Breast epithelium (tissue), 4 donors: Measurements from ENCODE around the gene PLA2G5. TPM values are rescaled to one million over a fixed set of nuclear protein-coding genes. Genes with fewer than 3 reads are reported as not detected.
"Not testable (repeated sequence)": the region's sequence is repeated elsewhere in the genome, so short reads cannot be mapped to it uniquely, and the experiment has no call there.

Source experiments
- DNase-seq, 2 donors: peaks; one replicate each; pipeline ENCODE4 v3.0.0-alpha.2; 2019; ENCODE audit warnings: low spot score in 2 of 2
- H3K27ac ChIP-seq, 2 donors: fragments of 200-600 bp; sonication (generic) in 1 of 2; one replicate each; pipeline ENCODE4 v1.5.1; 2016 to 2019; ENCODE audit warnings: mild to moderate bottlenecking in 1 of 2
- H3K27me3 ChIP-seq, 2 donors: fragments of 200-600 bp; sonication (generic) in 1 of 2; one replicate each; pipeline versions ENCODE4 v1.5.1 to v1.6.0; 2017 to 2019; ENCODE audit warnings: control low read depth in 1 of 2, mild to moderate bottlenecking in 1 of 2
- H3K36me3 ChIP-seq: fragments of 200-600 bp; one replicate; pipeline ENCODE4 v1.5.1; 2019
- H3K4me1 ChIP-seq, 2 donors: fragments of 200-600 bp; sonication (generic); one replicate each; pipeline ENCODE4 v1.5.1; 2016 to 2019; ENCODE audit warnings: control low read depth in 1 of 2
- H3K4me3 ChIP-seq, 3 donors: fragments of 200-600 bp; sonication (generic); 1 replicate in 2 of 3; 2 replicates in 1 of 3; pipeline ENCODE4 v1.5.1; 2016 to 2019; ENCODE audit warnings: mild to moderate bottlenecking in 3 of 3, moderate library complexity in 2 of 3
- H3K9me3 ChIP-seq, 2 donors: fragments of 200-600 bp; sonication (generic) in 1 of 2; one replicate each; pipeline ENCODE4 v1.5.1; 2016 to 2019; ENCODE audit warnings: control low read depth in 1 of 2
- POLR2A ChIP-seq: fragments of 450-650 bp; IDR thresholded peaks from one replicate; pipeline ENCODE4 v1.6.1; 2016; ENCODE audit warnings: antibody characterized with exemption, mild to moderate bottlenecking, moderate library complexity
- POLR2AphosphoS5 ChIP-seq, 3 donors: sonication (generic); formaldehyde crosslinking; IDR thresholded peaks; one replicate each; pipeline ENCODE4 v1.6.1; 2017; ENCODE audit warnings: antibody characterized with exemption in 3 of 3
- intact Hi-C: fragments of 100-400 bp; cut with DNase I; formaldehyde crosslinking; loops from one replicate; pipeline ENCODE4 v1.15.1; 2023; ENCODE audit warnings: low total_unique reads
- total RNA-seq, 3 donors: library from RNA; depleted of rRNA; stranded (reverse); fragments of >200 nt; gene quantifications; one replicate each; pipeline ENCODE4 v1.1.0, GENCODE V29; 2016
- TF ChIP-seq, protein P1 (sequence below), 3 donors: fragments of 450-650 bp; IDR thresholded peaks; one replicate each; pipeline ENCODE4 v1.5.1; 2016 to 2017; ENCODE audit warnings: antibody characterized with exemption in 3 of 3, mild to moderate bottlenecking in 3 of 3, moderate library complexity in 3 of 3

Gene PLA2G5
- total RNA-seq, 3 donors from 2014 or later: 0.88 to 9.4 (median 1.3) TPM

DNA sequence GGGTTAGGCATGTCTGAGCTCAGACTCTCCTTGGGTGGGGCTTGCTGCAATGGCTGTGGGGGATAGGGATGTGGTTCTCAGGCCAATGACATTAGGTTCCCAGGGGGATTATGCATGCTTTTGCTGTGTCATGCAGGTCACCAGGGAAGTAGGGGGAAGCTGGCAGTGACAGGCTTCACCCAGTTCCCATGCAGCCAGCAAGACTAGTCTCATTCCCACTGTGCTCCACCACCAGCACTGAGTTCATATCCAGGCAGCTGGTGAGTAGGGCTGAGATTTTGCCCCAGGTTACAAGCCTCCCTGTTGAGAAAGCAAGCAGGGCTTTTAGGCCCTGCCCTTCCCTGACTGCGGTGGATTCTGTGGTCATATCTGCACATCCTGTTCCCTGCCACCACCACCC lies 32.1 kb upstream of the PLA2G5 start:
- intact Hi-C loops: no loop called here
- Histone ChIP-seq H3K9me3 (peaks cover 0 to 18% of the 10 kb centered on the region in 2 donors), H3K4me3 (no peak overlapping the region), H3K27me3 (no peaks in the 10 kb centered on the region), H3K36me3 (no peaks in the 10 kb centered on the region), H3K27ac (no peak overlapping the region), H3K4me1 (no peaks in the 10 kb centered on the region)
- DNase-seq: no peak
- TF ChIP-seq POLR2AphosphoS5 (IDR thresholded peaks at IDR 0.05) (no peak), POLR2A (no peak)
- TF ChIP-seq, protein P1, sequence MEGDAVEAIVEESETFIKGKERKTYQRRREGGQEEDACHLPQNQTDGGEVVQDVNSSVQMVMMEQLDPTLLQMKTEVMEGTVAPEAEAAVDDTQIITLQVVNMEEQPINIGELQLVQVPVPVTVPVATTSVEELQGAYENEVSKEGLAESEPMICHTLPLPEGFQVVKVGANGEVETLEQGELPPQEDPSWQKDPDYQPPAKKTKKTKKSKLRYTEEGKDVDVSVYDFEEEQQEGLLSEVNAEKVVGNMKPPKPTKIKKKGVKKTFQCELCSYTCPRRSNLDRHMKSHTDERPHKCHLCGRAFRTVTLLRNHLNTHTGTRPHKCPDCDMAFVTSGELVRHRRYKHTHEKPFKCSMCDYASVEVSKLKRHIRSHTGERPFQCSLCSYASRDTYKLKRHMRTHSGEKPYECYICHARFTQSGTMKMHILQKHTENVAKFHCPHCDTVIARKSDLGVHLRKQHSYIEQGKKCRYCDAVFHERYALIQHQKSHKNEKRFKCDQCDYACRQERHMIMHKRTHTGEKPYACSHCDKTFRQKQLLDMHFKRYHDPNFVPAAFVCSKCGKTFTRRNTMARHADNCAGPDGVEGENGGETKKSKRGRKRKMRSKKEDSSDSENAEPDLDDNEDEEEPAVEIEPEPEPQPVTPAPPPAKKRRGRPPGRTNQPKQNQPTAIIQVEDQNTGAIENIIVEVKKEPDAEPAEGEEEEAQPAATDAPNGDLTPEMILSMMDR (IDR thresholded peaks at IDR 0.05): no peak

DNA sequence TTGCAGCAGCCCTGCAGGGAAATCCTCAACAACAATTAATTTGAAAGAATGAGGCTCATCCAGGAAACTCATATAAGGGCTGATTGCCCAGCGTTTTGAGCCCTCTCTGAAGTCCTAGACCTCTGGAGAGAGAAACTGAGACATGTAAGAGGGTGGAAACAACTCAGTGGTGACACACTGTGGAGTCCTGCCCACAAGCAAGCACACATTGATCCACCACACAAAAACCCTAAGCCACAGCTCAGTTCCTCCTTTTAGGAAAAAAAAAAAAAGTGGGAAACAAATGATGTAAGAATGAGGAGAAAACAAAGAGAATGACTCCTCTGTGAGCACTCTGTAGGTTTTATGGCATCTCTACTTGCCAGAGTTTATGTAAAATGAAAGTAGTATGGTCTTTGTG lies 22.9 kb upstream of the PLA2G5 start:
- DNase-seq: no peak

DNA sequence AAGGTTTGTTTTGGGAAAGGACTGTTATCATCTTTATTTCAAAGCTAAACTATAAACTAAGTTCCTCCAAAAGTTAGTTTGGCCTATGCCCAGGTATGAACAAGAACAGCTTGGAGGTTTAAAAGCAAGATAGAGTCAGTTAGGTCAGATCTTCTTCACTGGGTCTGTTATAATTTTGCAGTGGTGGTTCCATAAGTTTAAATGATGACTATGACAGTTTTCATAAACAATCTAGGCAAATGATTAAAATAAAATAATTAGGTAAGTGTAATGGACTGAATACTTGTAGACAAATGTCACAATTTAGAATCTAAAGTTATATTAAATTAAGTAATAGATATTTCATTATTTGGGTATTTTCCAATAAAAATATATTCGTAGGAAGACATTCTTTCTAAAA lies 21.4 kb upstream of the PLA2G5 start:
- peaks cover 3 to 8% of the 10 kb centered on the region in 2 donors for H3K9me3 ChIP-seq
- H3K4me1 ChIP-seq: no peaks in the 10 kb centered on the region
- no peak overlapping the region for H3K4me3 ChIP-seq
- intact Hi-C loops: no loop called here
- TF ChIP-seq POLR2A: no peak
- no peak for TF ChIP-seq POLR2AphosphoS5 (IDR thresholded peaks at IDR 0.05)
- TF ChIP-seq, protein P1 (IDR thresholded peaks at IDR 0.05): no peak
- H3K27me3 ChIP-seq: no peaks in the 10 kb centered on the region
- no peak overlapping the region for H3K27ac ChIP-seq
- DNase-seq: no peak
- H3K36me3 ChIP-seq: no peaks in the 10 kb centered on the region

More for the DNA sequence above, 22.9 kb upstream of the PLA2G5 start:
- Histone ChIP-seq H3K27me3 (no peaks in the 10 kb centered on the region), H3K27ac (no peak overlapping the region), H3K9me3 (peaks cover 3 to 8% of the 10 kb centered on the region in 2 donors), H3K4me1 (no peaks in the 10 kb centered on the region), H3K36me3 (no peaks in the 10 kb centered on the region), H3K4me3 (no peak overlapping the region)
- no peak for TF ChIP-seq POLR2A
- TF ChIP-seq, protein P1 (IDR thresholded peaks at IDR 0.05): no peak
- TF ChIP-seq POLR2AphosphoS5 (IDR thresholded peaks at IDR 0.05): no peak
- intact Hi-C loops: no loop called here

DNA sequence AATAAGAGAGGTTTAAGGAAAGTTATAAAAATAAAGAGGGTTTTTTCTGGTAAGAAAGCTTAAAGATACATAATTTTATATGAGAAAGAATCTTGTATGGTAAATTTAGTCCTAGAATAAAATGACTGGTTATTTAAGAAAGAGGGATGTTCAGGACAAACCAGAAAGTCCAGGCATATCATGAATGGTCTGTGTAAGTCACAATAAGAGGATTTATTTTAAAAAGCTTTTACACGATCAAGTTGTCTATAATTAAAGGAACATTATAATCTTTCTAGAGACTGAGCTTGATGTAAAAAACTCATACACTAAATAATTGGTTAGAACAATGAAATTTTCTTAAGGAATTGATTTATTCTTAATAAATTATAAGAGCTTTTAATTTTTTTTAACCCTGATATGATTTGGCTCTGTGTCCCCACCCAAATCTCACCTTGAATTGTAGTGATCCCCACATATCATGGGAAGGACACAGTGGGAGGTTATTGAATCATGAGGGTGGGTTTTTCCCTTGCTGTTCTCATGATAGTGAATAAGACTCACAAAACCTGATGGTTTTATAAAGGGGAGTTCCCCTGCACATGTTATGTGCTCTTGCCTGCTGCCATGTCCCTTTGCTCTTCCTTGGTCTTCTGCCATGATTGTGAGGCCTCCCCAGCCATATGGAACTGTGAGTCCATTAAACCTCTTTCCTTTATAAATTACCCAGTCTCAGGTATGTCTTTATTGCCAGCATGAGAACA lies 20.8 kb upstream of the PLA2G5 start:
- not testable (repeated sequence) for H3K27ac ChIP-seq

DNA sequence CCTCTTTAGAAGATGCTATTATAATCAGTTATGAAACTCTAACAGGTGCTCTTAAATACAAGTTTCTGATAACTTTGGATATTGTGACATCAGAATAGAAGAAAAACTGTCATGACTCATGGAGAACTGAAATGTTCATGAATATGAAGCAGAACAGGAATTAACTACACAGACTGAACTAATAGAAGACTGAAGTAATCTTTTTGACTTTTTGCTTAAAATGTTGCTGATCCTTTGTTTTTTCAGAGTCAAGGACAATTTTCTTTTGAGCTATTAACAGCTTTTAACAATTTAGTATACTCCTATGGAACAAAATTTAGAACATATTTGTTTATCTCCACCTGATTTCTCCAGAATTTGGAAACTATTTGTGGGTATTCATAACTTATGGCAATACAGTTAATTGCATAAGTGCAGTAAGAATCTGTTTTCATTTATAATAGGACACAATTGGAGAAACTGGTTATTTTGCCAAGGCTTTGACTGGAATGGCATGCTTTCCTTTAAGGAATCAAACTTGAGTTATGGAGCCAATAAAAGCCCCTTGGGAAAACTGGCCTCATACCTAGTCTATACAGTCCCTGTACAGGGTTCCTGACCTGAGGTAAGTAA lies 18.7 kb upstream of the PLA2G5 start:
- Histone ChIP-seq H3K27ac (no peak overlapping the region), H3K27me3 (no peaks in the 10 kb centered on the region), H3K36me3 (no peaks in the 10 kb centered on the region)

More for the DNA sequence above, 20.8 kb upstream of the PLA2G5 start:
- intact Hi-C loops, DNase-seq, H3K36me3 ChIP-seq, H3K4me3 ChIP-seq, H3K4me1 ChIP-seq, H3K27me3 ChIP-seq, H3K9me3 ChIP-seq: not testable (repeated sequence)

More for the DNA sequence above, 18.7 kb upstream of the PLA2G5 start:
- no peaks in the 10 kb centered on the region for H3K4me1 ChIP-seq
- no peak overlapping the region for H3K4me3 ChIP-seq
- no peak for DNase-seq
- H3K9me3 ChIP-seq: peaks cover 3 to 8% of the 10 kb centered on the region in 2 donors
- TF ChIP-seq, protein P1 (IDR thresholded peaks at IDR 0.05): no peak
- TF ChIP-seq POLR2AphosphoS5 (IDR thresholded peaks at IDR 0.05): no peak
- TF ChIP-seq POLR2A: no peak
- intact Hi-C loops: no loop called here
